Right renal cortex interstitium (tissue), 3 donors: ENCODE measurements around the gene S1PR2. TPM values are rescaled to one million over a fixed set of nuclear protein-coding genes. Genes with fewer than 3 reads are reported as not detected.
A peak's percentile ranks its signal among the peaks of the same experiment; 100 is the strongest.
"Not testable (repeated sequence)": the region's sequence is repeated elsewhere in the genome, so short reads cannot be mapped to it uniquely, and the experiment has no call there.

Source experiments
- DNase-seq, 3 donors: peaks; one replicate each; pipeline ENCODE4 v3.0.0-alpha.2; 2013; ENCODE audit warnings: low read depth in 3 of 3, low spot score in 2 of 3
- polyA plus RNA-seq, 3 donors: library from polyadenylated mRNA; unstranded; fragments of 120-200 nt; gene quantifications; one replicate each; pipeline ENCODE4 v1.2.1, GENCODE V29; 2013; ENCODE audit not compliant: insufficient read length in 3 of 3

Gene S1PR2
- polyA plus RNA-seq, 3 donors: 9.6 to 10.8 (median 10.2) TPM

- peak; percentile 80 to 92 (median 90) for DNase-seq
Measured at GRCh38 chr19:10194500-10195198, 36.5 kb downstream of the S1PR2 start, which contains the start of gene DNMT1. Gene DNMT1, minus strand, starts transcription at chr19:10194953. Its CDS starts 54 bp downstream, at chr19:10194899.

DNA sequence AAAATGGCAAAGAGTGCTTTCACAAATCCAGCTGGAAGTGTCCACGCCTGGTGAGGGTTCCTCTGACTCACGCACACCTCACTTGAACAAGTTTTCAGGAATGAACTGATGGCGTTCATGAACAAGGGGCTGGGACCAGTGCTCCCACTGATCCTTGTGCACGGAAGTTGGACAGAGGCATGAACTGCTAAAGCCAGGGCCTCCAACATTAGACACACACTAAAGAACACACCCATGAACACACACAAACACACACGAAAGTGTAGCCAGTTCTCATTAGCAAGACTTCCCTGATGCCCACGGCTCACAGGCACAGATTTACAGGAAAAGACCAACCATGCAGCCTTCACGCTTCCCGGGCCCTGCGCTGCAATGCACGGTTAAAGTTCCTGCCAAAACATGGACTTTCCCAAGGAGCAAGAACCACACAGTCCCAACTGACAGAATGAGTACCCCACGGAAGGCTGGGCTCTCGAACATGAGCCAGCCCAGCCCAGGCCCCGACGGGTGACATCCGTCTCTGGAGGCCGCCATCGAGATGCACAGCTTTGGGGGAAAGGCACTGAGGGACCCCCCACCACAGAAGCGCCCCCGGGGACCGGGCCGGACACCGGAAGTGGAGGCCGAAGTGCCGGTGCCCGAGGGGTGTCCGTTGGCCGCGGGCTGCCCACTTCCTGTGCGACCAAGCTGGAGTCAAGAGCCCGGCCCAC is 37.2 kb downstream of the S1PR2 start:
- no peak for DNase-seq

GRCh38 chr19:10192922-10193321 is 38.2 kb downstream of the S1PR2 start:
- no peak for DNase-seq

DNA sequence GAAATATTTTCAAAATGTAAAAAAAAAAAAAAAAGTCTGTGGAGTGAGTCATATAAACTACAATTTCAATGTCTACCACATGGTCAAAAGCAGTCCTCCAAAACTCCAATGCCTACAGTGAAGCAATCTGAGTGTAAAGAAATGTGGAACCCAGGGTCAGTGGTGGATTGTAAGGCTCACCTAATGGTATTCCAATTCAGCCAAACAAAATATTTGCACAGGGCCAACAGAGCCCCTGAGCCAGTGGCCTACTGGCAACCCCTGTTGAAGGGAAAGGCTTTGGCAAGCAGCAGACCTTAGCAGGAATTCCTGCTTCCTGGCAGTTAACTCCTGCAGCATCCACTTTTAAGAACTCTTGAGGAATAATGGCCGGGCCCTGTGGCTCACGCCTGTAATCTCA is 39.8 kb downstream of the S1PR2 start:
- DNase-seq: no peak

DNA sequence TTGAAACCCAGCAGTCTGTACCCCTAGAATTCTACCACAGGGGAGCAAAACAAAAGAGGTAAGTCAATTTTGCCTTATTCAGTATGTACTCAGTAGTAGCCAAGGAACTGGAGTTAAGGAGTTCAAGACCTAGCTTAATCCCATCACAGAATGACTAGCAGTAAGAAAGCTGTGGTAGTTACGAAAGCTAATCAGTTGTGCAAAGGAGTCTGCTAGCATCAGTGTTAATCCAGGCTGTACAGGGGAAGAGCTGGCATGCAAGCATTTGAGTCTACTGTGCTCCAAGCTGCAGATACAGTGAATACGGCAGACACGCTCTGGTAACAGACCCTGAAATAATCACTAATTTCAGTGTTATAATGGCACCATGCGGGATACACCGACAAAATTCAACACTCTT is 41.1 kb downstream of the S1PR2 start:
- DNase-seq: no peak

- DNase-seq: no peak
Measured at GRCh38 chr19:10189616-10190015, 41.5 kb downstream of the S1PR2 start.

GRCh38 chr19:10187315-10187714 is 43.8 kb downstream of the S1PR2 start:
- no peak for DNase-seq

- no peak for DNase-seq
Measured at GRCh38 chr19:10184636-10185035, 46.5 kb downstream of the S1PR2 start.

GRCh38 chr19:10183926-10184325 is 47.2 kb downstream of the S1PR2 start:
- DNase-seq: no peak

GRCh38 chr19:10182847-10183246 is 48.3 kb downstream of the S1PR2 start:
- no peak for DNase-seq

GRCh38 chr19:10182076-10182475 is 49.1 kb downstream of the S1PR2 start:
- DNase-seq: no peak

DNA sequence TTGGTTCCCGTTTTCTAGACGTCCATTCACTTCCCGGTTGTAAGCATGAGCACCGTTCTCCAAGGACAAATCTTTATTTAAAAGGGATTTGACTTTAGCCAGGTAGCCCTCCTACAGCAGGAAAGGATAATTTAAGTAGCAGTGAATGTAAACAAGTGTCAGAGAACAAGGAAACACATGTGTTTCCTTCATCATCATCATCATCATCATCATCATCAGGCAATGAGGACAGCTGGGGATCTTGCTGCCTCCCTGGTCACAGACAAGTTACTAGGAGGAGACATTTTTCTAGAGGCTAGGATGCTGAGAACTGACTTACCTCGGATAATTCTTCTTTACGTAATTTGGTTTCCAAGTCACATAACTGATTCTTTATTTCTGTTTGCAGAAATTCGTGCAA is 50.7 kb downstream of the S1PR2 start:
- no peak for DNase-seq

DNA sequence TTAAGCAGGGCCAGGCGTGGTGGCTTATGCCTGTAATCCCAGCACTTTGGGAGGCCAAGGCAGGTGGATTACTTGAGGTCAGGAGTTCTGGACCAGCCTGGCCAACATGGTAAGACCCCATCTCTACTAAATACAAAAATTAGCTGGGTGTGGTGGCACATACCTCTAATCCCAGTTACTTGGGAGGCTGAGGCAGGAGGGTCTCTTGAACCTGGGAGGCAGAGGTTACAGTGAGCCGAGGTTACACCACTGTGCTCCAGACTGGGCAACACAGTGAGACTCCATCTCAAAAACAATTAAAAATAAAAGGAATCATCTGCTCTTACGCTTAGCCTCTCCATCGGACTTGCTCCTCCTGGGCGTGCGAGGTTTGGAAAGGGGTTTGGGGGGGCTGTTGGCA is 51.1 kb downstream of the S1PR2 start:
- not testable (repeated sequence) for DNase-seq

GRCh38 chr19:10173527-10173926 is 57.6 kb downstream of the S1PR2 start:
- no peak for DNase-seq

Other genes with a start within 250 kb of the S1PR2 start
- under 1 TPM; 0.46 to 0.68 (median 0.60) TPM for gene COL5A3, start 220.8 kb downstream of the S1PR2 start, polyA plus RNA-seq
- gene RDH8, start 217.8 kb downstream of the S1PR2 start, polyA plus RNA-seq: not detected
- gene SHFL, start 145.0 kb downstream of the S1PR2 start, polyA plus RNA-seq: 10 to 100 TPM; 19.9 to 21.5 (median 20.8) TPM
- gene ANGPTL6, start 128.7 kb downstream of the S1PR2 start, polyA plus RNA-seq: 1 to 10 TPM; 1.6 to 2.3 (median 2.0) TPM
- 10 to 100 TPM; 25.6 to 31.1 (median 25.8) TPM for gene PPAN, start 125.0 kb downstream of the S1PR2 start, polyA plus RNA-seq
- gene P2RY11, start 119.6 kb downstream of the S1PR2 start, polyA plus RNA-seq: 10 to 100 TPM in 2 of 3 donors, 1 to 10 TPM in 1; 8.9 to 11.6 (median 10.5) TPM
- gene EIF3G, start 111.4 kb downstream of the S1PR2 start, polyA plus RNA-seq: 100 to 1,000 TPM; 186 to 204 (median 191) TPM
- gene DNMT1, start 36.4 kb downstream of the S1PR2 start, polyA plus RNA-seq: 100 to 1,000 TPM in 2 of 3 donors, 10 to 100 TPM in 1; 99.0 to 106 (median 102) TPM
- 10 to 100 TPM; 30.8 to 34.6 (median 30.8) TPM for gene MRPL4, start 20.9 kb upstream of the S1PR2 start, polyA plus RNA-seq
- gene ICAM1, start 39.8 kb upstream of the S1PR2 start, polyA plus RNA-seq: 1 to 10 TPM; 5.8 to 6.5 (median 6.3) TPM
- gene ICAM4, start 55.6 kb upstream of the S1PR2 start, polyA plus RNA-seq: under 1 TPM in 2 of 3 donors, not detected in 1; 0.21 to 0.55 TPM
- gene ICAM5, start 58.6 kb upstream of the S1PR2 start, polyA plus RNA-seq: under 1 TPM; 0.08 to 0.18 (median 0.10) TPM
- gene ZGLP1, start 78.5 kb upstream of the S1PR2 start, polyA plus RNA-seq: 1 to 10 TPM; 2.9 to 3.9 (median 3.4) TPM
- gene FDX2, start 84.7 kb upstream of the S1PR2 start, polyA plus RNA-seq: 10 to 100 TPM; 15.4 to 19.3 (median 18.0) TPM
- gene RAVER1, start 102.2 kb upstream of the S1PR2 start, polyA plus RNA-seq: 10 to 100 TPM; 17.9 to 22.8 (median 22.6) TPM
- 10 to 100 TPM in 1 of 3 donors, 1 to 10 TPM in 2; 7.4 to 10.7 (median 8.4) TPM for gene ICAM3, start 108.3 kb upstream of the S1PR2 start, polyA plus RNA-seq
- 100 to 1,000 TPM in 1 of 3 donors, 10 to 100 TPM in 2; 96.7 to 100 (median 97.5) TPM for gene TYK2, start 149.2 kb upstream of the S1PR2 start, polyA plus RNA-seq
- 100 to 1,000 TPM; 141 to 150 (median 144) TPM for gene CDC37, start 172.2 kb upstream of the S1PR2 start, polyA plus RNA-seq
- gene PDE4A, start 189.2 kb upstream of the S1PR2 start, polyA plus RNA-seq: 1 to 10 TPM; 1.7 to 2.8 (median 2.1) TPM